Hematopoietic multipotent progenitor cell treated with erythropoietin and hydrocortisone succinate and interleukin-3 and kit ligand, for 6 days (in vitro differentiated cells): ENCODE results near the gene FCHSD2.
A peak's percentile ranks its signal among the peaks of the same experiment; 100 is the strongest.

Experiments
- DNase-seq: peaks from one replicate; pipeline ENCODE4 v3.0.0-alpha.2; 2015

FCHSD2 gene

DNA sequence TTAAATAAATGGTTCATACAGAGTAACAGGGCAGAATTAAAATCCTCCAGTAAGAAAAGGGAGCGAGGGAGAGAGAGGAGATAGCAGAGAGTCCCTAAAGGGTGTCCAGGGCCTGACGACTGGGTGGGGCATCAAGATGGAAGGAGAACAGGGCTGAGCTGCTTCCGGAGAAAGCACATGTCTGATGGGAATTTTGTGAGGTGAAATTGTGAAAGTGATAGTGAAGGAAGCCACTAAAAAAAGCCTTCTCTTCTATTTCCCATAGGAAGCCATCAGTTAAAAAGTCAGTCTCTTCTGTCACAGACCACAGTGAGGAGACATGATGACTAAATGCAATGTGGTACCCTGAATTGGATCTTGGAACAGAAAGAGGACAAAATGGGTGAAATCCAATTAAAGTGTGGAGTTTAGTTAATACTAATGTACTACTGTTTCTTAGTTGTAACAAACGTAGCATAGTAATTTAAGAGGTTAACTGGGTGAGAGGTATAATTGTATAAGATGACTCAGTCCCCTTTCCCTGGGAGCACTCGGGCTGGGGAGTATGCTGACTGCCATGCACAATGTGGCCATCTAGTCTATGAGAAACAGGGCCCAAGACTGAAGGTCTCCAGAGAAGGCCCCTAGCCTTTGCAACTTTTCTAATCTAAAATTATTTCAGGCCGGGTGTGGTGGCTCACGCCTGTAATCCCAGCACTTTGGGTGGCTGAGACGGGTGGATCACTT lies 29.5 kb upstream of the FCHSD2 start:
- no peak for DNase-seq

DNA sequence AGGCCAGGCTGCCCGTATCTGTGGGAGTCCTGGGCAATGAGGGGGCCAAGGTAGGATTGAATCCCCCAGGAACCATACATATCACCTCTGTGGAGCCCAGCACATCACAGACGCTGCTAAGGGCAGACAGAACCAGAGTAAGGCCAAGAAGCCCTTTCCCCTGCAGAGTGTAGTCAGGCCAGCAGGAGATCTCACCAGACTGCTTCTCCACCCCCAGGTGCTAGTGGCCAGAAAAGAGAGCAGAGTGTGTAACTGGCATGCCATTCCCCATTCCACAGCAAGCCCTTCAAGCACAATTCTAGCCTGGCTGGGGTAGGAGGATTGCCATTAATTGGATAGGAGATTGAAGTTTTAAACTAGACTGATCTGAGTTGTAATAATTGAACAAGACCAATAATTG lies 28.0 kb upstream of the FCHSD2 start:
- no peak for DNase-seq

DNA sequence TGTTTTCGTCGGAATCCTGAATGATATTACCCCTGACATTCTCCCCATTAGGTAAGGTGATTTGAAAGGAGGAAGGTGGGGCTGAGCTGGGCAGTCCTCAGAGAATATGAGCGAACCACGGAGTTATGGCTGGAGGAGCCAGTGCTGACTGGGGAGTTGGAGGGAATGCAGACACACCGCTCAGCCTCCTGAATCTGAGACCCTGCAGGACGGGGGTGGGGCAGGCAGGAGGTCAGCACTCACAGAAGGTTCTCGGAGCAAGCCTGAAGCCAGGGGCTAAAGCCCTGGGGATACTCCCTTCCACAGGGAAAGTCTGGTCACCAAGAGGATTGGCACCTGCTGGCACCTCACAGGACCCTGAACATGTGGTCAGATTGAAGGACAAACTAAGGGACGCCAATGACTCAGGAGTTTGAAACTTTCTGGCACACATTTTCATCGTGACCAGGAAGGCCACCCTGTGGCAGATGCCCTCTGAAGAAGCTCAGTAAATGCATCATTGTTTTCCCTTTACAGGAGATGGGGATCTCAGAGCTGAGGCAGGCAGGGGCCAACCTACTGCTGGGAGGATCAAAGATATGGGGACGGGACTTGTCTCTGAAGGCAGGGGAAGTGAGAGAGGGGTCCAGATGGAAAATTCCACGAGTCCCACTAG lies 26.9 kb upstream of the FCHSD2 start:
- DNase-seq, result no peak

DNA sequence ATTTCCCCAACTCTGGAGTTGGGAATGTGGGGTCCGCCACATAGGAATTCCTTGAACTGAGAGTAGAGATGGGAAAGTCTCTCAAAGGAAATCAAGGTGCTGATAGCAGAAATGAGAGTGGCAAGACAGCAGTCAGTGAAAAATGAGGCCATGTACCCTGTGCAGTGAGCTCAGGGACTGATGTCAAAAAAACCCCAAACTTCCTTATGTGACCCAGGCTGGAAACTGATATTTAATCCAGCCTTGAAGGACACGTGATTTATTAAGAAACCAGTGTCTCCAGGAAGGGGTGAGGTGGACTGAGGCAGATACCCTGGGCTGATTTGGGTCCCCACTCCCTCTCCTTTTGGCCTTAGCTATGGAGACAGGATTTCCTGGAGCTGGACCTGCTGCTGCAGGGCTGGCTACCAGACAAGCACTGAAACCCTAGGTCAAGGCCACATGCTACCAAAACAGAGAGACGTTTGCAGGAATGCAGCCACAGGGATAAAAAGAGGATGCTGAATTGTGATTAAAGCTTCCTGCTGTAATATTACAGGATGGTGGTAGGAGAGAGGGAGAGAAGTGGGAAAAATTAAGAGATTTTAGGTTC lies 25.3 kb upstream of the FCHSD2 start:
- DNase-seq, result no peak

DNA sequence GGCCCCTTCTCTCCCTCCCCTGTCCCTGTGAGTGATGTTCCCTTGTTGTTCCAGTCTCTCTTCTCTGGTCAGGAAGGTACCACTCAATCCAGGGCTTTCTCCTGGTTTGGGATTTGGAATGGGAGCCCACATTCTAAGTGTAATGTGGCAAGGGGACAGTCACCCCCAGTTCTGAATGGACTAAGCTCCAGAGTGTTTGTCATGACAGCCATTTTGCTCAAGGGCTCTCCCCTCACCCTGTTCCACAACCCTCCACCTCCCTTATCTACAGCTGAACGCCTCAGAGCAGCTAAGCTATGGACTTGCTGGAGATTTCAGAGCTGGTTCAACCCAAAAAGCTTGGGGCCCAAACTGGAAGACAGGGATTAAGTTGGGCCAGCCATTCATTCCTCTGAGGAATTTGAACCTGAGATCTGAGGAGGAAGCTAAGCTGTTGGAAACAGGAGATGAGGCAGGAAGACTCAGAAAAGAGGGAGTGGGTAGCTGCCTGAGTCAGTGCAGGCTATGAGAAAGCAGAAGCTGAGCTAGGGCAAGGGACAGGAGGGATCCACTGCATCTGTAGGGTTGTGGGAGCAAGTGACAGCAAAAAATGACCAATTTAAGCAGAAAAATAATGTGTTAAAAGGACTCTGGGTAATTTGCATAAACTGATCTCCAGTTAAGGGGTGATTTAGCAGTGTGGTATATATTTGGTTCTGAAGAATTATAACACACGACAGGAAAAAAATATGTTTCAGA lies 22.9 kb upstream of the FCHSD2 start:
- DNase-seq, result peak; percentile 38

DNA sequence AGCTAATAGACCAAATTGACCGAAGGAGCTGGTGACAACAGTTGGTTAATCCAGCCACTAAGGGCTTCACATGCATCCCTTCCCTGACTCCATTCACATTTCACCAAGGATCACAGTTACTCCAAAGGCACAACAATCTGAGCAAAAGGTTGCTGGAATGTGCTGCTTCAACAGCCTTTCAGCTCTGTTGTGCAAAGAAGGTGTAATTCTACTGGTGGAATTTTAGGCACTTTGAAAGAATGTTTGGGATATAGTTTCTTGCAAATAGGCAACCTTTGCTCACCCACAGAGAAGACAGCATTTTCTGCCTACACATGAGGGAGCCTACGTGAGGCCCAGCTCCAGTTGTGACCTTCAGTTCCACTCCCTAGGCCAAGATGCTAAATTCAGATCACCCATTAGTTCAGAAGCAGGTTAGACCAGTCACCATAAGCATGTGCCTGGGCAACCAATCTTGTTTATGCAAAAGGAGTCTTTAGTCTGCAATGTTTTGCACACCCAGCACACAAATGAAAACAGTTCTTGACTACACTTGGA lies 21.6 kb upstream of the FCHSD2 start:
- DNase-seq, result no peak

DNA sequence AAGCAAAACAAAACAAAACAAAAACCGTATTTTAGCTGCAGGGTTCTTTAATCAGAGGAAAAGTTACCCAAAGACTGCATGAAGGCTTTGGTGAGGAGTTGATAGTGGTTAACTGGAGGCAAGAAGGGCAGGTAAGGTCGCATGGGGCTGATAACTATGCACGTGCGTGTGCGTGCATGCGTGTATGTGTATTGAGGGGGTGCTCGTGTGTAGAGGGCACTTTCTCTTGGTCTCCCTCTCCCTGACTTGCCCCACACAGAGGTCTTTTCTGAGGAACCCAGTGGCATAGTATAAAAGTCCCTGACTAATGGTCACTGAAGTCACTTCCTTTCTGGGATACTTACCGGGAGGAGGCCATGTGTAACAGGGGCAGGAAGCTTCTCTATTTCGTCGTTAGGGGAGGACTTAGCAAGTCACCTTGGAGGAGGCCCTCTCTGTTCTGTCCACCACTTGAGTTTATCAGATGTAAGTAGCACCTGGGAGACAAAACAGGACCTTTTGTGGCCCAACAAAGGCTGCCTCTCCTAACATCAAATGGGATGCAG lies 20.1 kb upstream of the FCHSD2 start:
- no peak for DNase-seq

DNA sequence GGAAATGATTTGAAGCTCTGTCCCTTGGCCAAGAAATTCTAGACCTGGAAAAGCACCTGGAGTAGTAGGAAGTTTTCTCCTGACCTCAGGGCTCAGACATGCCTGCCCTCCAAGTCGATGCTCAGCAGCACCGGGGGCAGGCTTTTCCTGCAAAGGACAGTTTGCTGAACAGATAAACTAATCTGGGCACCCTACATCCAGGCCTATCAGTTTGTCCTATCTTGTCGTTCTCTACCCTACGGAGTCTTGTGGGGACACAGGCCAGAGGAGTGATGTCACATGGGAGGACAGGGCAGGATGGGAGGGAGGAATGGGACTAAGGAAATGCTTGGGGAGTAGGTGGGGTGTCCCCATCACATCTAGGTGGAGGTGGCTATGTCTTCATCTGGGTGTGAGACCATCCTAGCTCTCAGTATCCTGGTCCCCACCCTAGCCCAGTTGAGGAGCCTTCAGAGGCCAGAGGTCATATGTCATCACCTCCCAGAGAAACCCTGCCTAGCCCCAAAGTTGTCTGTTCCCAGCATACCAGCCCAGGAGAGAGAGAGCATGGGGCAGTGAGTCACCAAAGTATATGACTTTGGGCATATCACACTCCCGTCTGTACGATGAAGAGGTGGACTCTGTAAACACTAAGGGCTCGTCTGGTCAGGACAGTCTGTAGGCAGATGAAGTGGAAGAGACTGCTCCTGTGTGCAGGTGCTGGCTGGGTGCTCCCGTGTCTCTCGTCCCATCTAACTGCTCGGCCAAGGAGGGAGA lies 18.1 kb upstream of the FCHSD2 start:
- no peak for DNase-seq

DNA sequence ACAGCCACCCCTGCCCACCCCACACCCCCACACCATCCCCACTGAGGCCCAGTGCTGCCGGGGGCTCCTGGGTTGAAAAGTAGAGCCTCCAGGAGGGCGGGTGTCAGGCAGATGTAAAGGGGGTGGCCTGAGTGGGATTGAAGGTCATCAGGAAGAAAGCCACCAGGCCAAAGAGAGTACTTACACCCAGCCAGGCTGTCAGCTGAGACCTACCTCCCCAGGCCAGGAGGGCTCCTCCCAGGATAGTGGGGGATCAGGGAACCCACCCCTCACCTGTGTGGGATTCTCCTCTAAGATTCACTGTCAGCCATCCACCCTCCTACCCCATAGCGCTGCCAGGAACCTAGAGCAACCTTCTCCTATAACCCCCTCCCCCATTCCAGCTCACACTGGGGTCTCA lies 17.2 kb upstream of the FCHSD2 start:
- DNase-seq, result no peak

DNA sequence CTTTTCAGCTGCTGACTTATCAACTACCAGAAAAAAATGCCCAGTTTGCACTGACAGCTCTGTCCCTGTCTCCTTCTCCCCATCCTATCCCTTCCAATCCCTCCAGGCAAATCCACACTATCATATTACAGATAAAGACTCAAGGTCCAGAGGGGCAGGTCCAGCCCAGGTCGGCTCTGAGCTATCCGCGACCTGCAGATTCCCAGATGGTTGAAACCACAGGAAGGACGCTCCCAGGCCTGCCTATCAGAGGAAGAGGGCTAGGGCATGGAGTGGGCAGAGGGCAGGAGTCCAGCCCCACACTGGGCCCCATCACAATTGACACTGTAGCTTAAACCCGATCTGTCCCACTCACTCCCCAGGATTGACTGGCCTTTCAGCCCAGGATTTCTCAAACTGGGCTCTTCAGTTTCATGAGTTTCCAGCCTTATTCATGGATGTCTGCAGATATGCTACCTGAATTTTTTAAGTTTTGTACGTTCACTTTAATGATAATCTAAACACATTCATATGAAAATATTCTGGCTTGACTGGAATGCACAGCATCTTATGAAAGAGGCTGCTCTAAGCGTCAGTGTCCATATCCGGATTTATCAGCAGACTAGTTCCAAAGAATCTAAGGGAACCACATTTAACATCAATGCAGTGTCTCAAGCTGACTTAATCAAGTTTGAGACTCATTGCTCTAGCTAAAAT lies 16.4 kb upstream of the FCHSD2 start:
- no peak for DNase-seq

DNA sequence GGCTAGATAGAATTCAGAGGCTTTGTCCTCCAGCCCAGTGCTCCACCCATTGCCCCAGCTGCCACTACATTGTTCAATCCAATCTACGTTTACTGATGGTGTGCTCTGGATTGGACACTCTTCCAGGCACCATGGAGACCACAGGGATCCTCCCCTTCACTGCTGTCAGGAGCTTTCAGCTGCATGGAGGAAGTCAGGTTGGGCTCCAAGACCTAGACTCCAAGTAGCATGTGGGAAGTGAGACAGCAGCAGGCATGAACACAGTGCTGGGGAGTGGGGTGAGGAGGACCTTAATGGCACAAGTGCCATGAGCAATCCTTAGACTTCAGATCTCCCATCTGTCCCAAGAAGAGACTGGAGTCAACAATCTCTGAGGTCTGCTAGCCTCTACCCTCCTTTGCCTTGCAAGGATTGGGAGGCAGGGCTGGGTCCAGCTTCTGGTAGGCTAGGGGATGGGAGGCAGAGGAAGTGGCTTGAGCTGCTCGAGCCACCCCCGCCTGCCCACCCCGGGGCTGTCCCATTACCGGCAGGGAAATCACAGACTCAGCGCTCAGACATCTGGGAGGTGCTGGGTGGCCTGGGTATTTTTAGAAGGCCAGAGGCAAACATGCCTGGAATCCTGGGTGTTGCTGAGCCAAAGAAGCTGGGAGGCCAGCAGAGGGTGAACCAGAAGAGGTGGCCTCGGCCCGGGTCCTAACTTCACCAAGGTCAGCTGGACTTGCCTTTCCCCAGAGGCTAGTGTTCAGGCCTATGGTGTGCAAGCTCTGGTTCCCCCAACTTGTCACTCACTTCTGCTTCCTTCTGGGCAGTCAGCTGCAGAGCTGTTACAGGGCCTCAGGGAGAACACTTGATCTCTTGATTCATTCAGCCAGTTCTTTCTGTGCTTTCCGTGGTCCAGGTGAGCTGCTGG lies 15.2 kb upstream of the FCHSD2 start:
- DNase-seq, result peak; percentile 32

DNA sequence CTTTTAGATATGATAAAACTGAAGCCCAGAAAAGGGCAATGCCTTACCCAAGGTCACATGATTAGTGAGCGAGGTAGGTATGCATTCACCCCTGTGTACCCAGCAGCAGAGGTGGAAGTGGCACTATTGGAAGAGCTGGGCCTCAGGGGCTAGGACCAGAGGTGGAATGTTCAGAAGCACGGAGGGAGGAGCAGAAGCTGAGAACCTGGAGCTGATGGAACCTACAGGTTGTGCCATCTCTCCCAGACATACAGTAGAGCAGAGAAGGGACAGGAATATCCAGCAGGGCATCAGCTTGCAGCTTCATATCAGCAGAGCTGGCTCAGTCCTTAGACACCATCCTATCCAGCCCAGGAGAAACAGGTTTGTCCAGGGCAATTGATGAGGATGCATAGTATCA lies 14.6 kb upstream of the FCHSD2 start:
- no peak for DNase-seq

DNA sequence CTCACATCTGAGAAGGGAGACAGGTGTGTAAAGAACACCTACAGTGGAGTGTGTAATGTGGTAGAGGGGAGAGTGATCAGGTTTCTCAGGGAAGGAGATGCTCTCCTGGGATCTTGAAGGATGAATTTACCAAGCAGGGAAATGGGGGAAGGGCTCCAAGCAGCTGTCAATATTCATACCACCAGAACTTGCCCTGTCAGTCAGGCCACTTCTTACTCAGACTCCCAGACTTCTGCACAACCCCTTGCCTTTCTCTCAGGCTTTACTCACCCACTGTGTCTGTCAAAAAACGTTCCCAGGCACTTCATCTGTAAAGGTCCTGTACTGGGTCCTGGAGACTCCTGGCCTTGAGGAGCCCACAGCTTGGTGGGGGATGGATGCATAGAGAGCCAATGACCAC lies 14.0 kb upstream of the FCHSD2 start:
- no peak for DNase-seq

DNA sequence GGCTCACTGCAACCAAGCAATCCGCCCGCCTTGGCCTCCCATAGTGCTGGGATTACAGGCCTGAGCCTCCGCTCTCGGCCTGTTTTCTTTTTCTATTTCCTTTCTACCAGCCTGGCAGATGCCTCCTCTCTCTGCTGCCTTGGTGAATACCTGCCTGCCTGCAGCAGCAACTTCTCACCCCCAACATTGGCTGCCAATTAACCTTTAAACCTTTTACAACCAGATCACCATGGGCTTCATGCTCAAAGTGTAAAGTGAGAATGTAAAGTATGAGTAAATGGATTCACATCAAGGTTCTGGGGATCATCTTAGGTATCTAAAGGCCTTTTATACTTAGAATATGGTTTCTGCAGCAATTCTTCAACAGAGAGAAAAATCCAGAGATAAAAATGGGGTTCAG lies 13.0 kb upstream of the FCHSD2 start:
- DNase-seq, result no peak

DNA sequence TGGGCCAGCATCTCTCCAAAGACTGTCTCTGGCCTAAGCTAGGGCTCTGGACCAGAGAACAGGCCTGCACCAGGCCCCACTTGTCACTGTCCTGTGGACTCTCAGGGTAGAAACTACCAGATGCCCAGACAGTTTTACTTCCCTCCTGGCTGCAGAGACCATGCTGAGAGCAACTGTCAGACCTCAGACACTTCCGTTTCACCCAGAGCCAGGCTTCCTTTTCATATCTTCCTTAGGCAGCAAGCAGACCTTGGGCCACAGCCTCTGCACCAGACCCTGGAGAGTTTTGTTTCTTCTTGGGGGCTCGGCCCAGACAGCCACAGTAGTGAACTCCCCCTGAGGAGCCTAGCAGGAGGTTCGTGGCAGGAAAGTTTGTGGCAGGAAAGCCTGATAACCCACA lies 12.1 kb upstream of the FCHSD2 start:
- DNase-seq, result peak; percentile 86

DNA sequence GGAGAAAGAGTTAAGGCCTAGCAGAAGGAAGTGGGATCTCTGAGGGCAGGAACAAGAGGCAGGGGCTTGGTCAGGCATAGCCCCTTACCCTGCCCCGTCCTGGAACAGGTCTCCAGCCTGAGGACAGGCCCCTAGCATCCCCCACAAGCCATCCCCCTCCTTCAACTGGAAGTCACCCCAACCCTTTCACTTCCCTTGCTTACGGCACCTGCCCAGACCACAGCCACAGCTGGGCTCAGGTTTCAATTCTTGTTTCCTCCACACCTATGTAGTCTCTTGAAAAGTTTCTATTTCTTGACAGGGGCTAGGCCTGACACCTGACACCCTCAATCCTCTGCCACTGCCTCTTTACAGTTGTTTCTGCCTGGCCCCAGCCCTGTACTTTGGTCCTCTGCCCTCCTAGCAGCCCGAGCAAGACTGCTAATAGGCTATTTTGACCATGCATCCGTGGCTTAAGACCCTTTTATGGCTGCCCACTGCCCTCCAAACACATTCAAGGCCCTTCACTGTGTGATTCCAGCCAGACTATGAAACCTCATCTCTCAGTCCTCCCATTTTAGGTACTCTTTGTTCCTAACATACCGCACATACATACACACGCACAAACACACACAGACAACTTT lies 10.9 kb upstream of the FCHSD2 start:
- no peak for DNase-seq

DNA sequence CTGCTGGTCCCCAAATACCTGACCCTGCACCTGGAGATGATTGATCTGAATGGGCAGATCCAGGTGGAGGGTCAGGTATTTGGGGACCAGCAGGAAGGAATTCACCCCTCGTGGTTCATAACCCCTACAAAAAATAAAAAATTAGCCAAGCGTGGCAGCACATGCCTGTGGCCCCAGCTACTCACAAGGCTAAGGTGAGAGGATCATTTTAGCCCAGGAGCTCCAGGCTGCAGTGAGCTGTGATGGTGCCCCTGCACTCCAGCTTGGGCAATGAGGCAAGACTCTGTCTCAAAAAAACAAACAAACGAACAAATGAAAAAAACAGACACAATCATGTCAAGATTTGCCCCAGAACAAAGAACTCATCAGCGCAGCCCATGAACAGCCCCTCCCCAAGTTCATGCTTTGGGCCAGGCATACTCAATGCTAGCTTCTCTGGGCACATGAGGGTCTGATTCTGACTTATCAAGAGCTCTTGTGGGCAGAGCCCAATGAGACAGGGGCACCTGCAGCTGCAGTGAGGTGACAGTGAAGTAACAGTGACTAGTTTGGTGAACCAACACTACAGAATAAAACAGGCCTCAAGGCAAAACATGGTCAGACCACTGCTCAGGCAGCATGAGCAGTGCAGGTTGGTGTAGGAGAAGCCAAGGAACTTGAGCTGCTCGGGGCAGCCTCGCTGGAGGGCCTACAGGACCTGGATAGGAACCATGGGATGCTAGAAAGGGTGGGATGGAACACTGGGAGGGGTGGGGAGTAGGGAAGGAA lies 10.2 kb upstream of the FCHSD2 start:
- no peak for DNase-seq

DNA sequence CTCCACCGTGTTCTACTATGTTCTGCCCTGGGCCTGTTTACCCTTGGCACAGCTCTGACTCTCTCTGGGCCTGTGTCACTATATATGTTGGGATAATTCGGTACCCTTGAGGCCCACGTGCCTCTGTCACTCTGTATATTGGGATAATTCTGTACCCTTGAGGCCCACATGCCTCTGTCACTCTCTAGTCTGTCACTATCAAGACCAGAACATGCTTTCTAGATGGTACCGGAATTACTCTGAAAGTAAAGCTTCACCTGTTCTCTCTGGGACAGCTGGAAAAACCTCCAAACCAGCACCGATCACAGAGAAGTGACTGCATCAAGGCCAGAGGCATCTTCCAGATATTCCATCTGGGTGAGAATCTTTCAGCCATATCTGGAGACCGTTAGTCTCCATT lies 9.3 kb upstream of the FCHSD2 start:
- DNase-seq, result no peak

DNA sequence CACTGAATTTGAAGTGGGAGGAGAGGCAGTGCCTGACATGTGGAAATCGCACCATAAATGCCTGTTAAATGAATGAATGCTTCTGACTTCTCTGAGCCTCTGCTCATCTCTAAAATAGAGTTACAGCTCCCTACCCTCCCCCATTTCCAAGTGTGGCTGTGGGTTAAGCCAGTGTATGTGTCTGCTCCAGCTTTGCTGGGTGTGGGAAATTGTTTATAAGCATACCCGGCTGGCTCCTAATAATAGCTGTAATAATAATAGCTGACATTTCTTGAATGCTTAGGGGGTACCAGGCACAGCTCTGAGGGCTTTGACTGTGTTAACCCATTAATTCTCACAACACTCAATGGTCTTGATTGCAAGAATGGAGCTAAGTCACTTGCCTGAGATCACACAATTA lies 7.0 kb upstream of the FCHSD2 start:
- no peak for DNase-seq
